ENCODE data around the gene MRPL18. TPM values are rescaled to one million over a fixed set of nuclear protein-coding genes. Genes with fewer than 3 reads are reported as not detected.
A peak's percentile ranks its signal among the peaks of the same experiment; 100 is the strongest.

MRPL18 gene
- total RNA-seq, 1 experiment from 2014 or later, result 95.2 TPM

- no peak for TF ChIP-seq ARID4B (CRISPR knock-in tag; IDR thresholded peaks at IDR 0.05; ENCODE audit: borderline replicate concordance)
- no peak for TF ChIP-seq ATF6 (CRISPR knock-in tag; IDR thresholded peaks at IDR 0.05)
- TF ChIP-seq FOXP4 (CRISPR knock-in tag; IDR thresholded peaks at IDR 0.05), result no peak
- TF ChIP-seq MAX (CRISPR knock-in tag; IDR thresholded peaks at IDR 0.05), result no peak
- no peak for TF ChIP-seq ZNF671 (CRISPR knock-in tag; IDR thresholded peaks at IDR 0.05)
- no peak for TF ChIP-seq SMAD4 (CRISPR knock-in tag; IDR thresholded peaks at IDR 0.05)
- no peak for TF ChIP-seq ATF2 (CRISPR knock-in tag; IDR thresholded peaks at IDR 0.05; ENCODE audit: borderline replicate concordance, low read depth)
- TF ChIP-seq ZNF416 (CRISPR knock-in tag; IDR thresholded peaks at IDR 0.05), result no peak
- no peak for TF ChIP-seq NR1H2 (CRISPR knock-in tag; IDR thresholded peaks at IDR 0.05)
Measured at GRCh38 chr6:159837511-159837910, 47.2 kb downstream of the MRPL18 start (continued).

- Mint-ChIP-seq H3K36me3 (no peaks in the 10 kb centered on the region), H3K27ac (peak overlapping the region; percentile 44), H3K4me3 (no peak overlapping the region), H3K4me1 (peaks cover 61% of the 10 kb centered on the region), H3K9me3 (no peaks in the 10 kb centered on the region), H3K27me3 (ENCODE audit: low read depth) (no peaks in the 10 kb centered on the region)
- no peak for TF ChIP-seq ZNF281 (CRISPR knock-in tag; IDR thresholded peaks at IDR 0.05)
- ATAC-seq, result peak; percentile 78
- no peak for DNase-seq (ENCODE audit: low spot score)
- ChIA-PET CTCF (interaction anchor here (0.8 kb wide), 1 partner anchor 48 kb away, joined by 3 read pairs; the partner anchor contains the start of genes MRPL18 and TCP1), POLR2A (no interaction called here)
Measured at GRCh38 chr6:159838020-159838744, 47.9 kb downstream of the MRPL18 start.
